GM21528 (cell line): ENCODE measurements around the gene NFIA.

ENCODE experiments used
- ATAC-seq: cut with Tn5 transposase; IDR thresholded peaks from one replicate; pipeline ENCODE4 v1.9.1; 2021; ENCODE audit warnings: mild to moderate bottlenecking, moderate library complexity; ENCODE audit not compliant: unreplicated experiment, low FRiP score

Gene NFIA

GRCh38 chr1:61204528-61204927, 122.2 kb downstream of the NFIA start:
- no peak for ATAC-seq

- ATAC-seq = no peak
These were observed 125.1 kb downstream of the NFIA start for GRCh38 chr1:61207416-61207815.

- no peak for ATAC-seq
These were observed 125.8 kb downstream of the NFIA start for GRCh38 chr1:61208172-61208571.

- no peak for ATAC-seq
These were observed 126.5 kb downstream of the NFIA start for GRCh38 chr1:61208831-61209230.

- ATAC-seq = no peak
These were observed 128.2 kb downstream of the NFIA start for GRCh38 chr1:61210435-61211154.

- ATAC-seq = no peak
These were observed 131.1 kb downstream of the NFIA start for GRCh38 chr1:61213245-61214011.

- no peak for ATAC-seq
These were observed 132.8 kb downstream of the NFIA start for GRCh38 chr1:61215119-61215518.

GRCh38 chr1:61215676-61216289, 133.4 kb downstream of the NFIA start:
- no peak for ATAC-seq

- no peak for ATAC-seq
These were observed 138.2 kb downstream of the NFIA start for GRCh38 chr1:61220536-61220935.

- no peak for ATAC-seq
These were observed 139.3 kb downstream of the NFIA start for GRCh38 chr1:61221642-61222041.

GRCh38 chr1:61222240-61222639, 139.9 kb downstream of the NFIA start:
- no peak for ATAC-seq

- ATAC-seq = no peak
These were observed 140.8 kb downstream of the NFIA start for GRCh38 chr1:61223140-61223539.

GRCh38 chr1:61224609-61225008, 142.2 kb downstream of the NFIA start:
- ATAC-seq = no peak

- no peak for ATAC-seq
These were observed 143.1 kb downstream of the NFIA start for GRCh38 chr1:61225478-61225877.

GRCh38 chr1:61226791-61227567, 144.6 kb downstream of the NFIA start:
- ATAC-seq = no peak

GRCh38 chr1:61227857-61228550, 145.6 kb downstream of the NFIA start:
- no peak for ATAC-seq

- ATAC-seq = no peak
These were observed 148.2 kb downstream of the NFIA start for GRCh38 chr1:61230523-61230922.

GRCh38 chr1:61231795-61232194, 149.4 kb downstream of the NFIA start:
- ATAC-seq = no peak

- ATAC-seq = no peak
These were observed 150.8 kb downstream of the NFIA start for GRCh38 chr1:61233121-61233660.

- ATAC-seq = no peak
These were observed 152.2 kb downstream of the NFIA start for GRCh38 chr1:61234587-61234919.
